Measurements from ENCODE around the gene FIGN. TPM values are rescaled to one million over a fixed set of nuclear protein-coding genes. Genes with fewer than 3 reads are reported as not detected.
A peak's percentile ranks its signal among the peaks of the same experiment; 100 is the strongest.

Gene FIGN
- total RNA-seq, 4 donors from 2014 or later = 5.8 to 12.0 (median 11.1) TPM

DNA sequence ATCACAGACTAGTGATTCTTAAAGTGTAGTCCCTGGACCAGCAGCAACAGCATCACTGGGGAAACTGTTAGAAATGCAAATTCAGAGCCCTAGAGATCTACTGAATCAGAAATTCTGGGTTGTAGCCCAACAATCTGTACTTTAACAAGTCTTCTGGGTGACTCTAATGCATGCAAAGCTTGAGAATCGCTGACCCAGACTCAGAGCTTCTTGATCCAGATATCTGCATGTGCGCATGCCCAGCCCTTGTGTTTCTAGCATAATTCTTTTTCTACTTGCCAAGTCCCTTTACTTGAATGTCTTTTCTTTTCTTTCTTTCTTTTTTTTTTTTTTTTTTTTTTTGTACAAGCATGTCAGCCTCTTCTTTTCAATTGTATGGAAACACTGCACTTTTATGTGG is 60.4 kb downstream of the FIGN start:
- intact Hi-C loops (cut with DNase I) = no loop called here
- H3K9me3 ChIP-seq = no peaks in the 10 kb centered on the region
- H3K27me3 ChIP-seq = no peaks in the 10 kb centered on the region
- no peaks in the 10 kb centered on the region for H3K36me3 ChIP-seq
- H3K4me1 ChIP-seq = peaks cover 0 to 18% (median 5%) of the 10 kb centered on the region in 4 donors
- H3K4me3 ChIP-seq = no peak overlapping the region
- WGBS = 100% methylated on average over 2 of the region's 2 CpGs
- no peak for DNase-seq (ENCODE audit: extremely low spot score)
- H3K27ac ChIP-seq (replicated peaks in 1 of 4) = no peak overlapping the region
- no peak for TF ChIP-seq POLR2AphosphoS5 (IDR thresholded peaks at IDR 0.05)
- no peak for TF ChIP-seq EP300 (IDR thresholded peaks at IDR 0.05)
- TF ChIP-seq, protein P1, sequence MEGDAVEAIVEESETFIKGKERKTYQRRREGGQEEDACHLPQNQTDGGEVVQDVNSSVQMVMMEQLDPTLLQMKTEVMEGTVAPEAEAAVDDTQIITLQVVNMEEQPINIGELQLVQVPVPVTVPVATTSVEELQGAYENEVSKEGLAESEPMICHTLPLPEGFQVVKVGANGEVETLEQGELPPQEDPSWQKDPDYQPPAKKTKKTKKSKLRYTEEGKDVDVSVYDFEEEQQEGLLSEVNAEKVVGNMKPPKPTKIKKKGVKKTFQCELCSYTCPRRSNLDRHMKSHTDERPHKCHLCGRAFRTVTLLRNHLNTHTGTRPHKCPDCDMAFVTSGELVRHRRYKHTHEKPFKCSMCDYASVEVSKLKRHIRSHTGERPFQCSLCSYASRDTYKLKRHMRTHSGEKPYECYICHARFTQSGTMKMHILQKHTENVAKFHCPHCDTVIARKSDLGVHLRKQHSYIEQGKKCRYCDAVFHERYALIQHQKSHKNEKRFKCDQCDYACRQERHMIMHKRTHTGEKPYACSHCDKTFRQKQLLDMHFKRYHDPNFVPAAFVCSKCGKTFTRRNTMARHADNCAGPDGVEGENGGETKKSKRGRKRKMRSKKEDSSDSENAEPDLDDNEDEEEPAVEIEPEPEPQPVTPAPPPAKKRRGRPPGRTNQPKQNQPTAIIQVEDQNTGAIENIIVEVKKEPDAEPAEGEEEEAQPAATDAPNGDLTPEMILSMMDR (IDR thresholded peaks at IDR 0.05) = no peak
- TF ChIP-seq POLR2A (IDR thresholded peaks at IDR 0.05; ENCODE audit: low read depth) = no peak

DNA sequence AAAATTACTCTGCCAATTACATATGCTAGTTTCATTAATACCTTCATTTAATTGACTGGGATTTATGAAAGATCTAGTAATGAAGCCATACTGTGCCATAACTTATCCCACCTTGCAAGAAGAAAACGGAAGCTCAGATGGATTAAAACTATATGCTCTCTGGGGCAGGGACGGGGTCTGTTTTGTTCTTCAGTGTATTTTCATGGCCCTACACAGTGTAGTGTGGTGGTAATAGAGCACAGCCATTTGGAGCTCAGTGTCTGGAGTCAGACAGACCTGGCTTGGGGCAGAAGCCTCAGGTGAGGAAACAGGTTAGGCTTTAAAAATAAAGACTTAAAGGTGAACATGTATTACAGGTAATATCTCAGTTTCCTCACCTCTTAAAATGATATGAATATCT is 62.3 kb downstream of the FIGN start:
- Histone ChIP-seq H3K4me1 (peaks cover 0 to 18% (median 6%) of the 10 kb centered on the region in 4 donors), H3K27me3 (no peaks in the 10 kb centered on the region), H3K4me3 (no peak overlapping the region), H3K9me3 (no peaks in the 10 kb centered on the region), H3K36me3 (no peaks in the 10 kb centered on the region), H3K27ac (replicated peaks in 1 of 4) (no peak overlapping the region)
- intact Hi-C loops (cut with DNase I) = no loop called here
- WGBS = 88% methylated on average over 2 of the region's 2 CpGs
- DNase-seq (ENCODE audit: extremely low spot score) = no peak
- TF ChIP-seq POLR2AphosphoS5 (IDR thresholded peaks at IDR 0.05) (no peak), POLR2A (IDR thresholded peaks at IDR 0.05; ENCODE audit: low read depth) (no peak), EP300 (IDR thresholded peaks at IDR 0.05) (no peak)
- TF ChIP-seq, protein P1 (IDR thresholded peaks at IDR 0.05) = no peak

DNA sequence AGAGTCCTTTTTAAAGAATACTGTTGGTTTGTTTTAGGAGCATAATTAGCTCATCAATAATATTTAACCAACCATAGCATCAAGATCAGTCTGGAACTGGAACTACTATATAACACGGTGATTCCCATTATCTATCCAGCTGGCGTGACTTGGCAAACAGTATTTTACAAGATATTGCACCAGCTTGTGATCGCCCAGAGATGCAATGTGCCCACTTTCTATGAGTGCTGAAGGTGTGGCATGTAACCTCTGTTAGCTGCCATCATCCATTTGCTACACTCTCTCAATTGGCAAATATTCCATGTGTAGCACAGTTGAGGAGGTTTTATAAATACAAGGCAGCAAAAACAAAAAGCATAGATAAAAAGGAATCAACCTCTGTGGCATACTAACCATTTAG is 64.9 kb downstream of the FIGN start:
- TF ChIP-seq, protein P1 (IDR thresholded peaks at IDR 0.05) = no peak
- no peak overlapping the region for H3K4me3 ChIP-seq
- peaks cover 15 to 30% (median 22%) of the 10 kb centered on the region in 4 donors for H3K4me1 ChIP-seq
- no peaks in the 10 kb centered on the region for H3K27me3 ChIP-seq
- DNase-seq (ENCODE audit: extremely low spot score) = no peak
- H3K9me3 ChIP-seq = no peaks in the 10 kb centered on the region
- no peak overlapping the region for H3K27ac ChIP-seq (replicated peaks in 1 of 4)
- intact Hi-C loops (cut with DNase I) = no loop called here
- H3K36me3 ChIP-seq = no peaks in the 10 kb centered on the region
- WGBS = 94% methylated on average over 3 of the region's 3 CpGs

DNA sequence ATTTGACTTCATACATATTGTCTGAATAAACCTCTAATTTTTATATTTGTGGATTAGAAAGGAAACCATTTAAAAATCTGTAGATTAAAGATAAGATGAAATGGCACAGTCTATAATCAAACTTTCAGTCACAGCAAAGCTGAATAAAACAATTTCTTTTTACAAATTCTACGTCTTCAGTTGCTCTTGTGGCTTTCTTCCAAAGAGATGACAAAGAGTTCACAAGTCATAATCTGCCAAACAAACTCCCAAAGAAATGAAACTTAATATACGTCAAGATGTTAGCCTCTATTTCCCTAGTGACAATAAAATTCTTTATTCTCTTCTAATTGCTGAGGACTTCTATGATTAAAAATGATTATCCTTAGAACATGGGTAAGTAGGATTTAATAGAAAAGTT is 66.3 kb downstream of the FIGN start:
- no peak for TF ChIP-seq POLR2A (IDR thresholded peaks at IDR 0.05; ENCODE audit: low read depth)
- TF ChIP-seq EP300 (IDR thresholded peaks at IDR 0.05) = no peak
- no peak for TF ChIP-seq POLR2AphosphoS5 (IDR thresholded peaks at IDR 0.05)
- intact Hi-C loops (cut with DNase I) = no loop called here
- no peak for DNase-seq (ENCODE audit: extremely low spot score)
- peaks cover 17 to 30% (median 23%) of the 10 kb centered on the region in 4 donors for H3K4me1 ChIP-seq
- H3K36me3 ChIP-seq = no peaks in the 10 kb centered on the region
- no peaks in the 10 kb centered on the region for H3K27me3 ChIP-seq
- no peak overlapping the region for H3K27ac ChIP-seq (replicated peaks in 1 of 4)
- no peaks in the 10 kb centered on the region for H3K9me3 ChIP-seq
- no peak overlapping the region for H3K4me3 ChIP-seq
- 38% methylated on average over 2 of the region's 2 CpGs for WGBS

DNA sequence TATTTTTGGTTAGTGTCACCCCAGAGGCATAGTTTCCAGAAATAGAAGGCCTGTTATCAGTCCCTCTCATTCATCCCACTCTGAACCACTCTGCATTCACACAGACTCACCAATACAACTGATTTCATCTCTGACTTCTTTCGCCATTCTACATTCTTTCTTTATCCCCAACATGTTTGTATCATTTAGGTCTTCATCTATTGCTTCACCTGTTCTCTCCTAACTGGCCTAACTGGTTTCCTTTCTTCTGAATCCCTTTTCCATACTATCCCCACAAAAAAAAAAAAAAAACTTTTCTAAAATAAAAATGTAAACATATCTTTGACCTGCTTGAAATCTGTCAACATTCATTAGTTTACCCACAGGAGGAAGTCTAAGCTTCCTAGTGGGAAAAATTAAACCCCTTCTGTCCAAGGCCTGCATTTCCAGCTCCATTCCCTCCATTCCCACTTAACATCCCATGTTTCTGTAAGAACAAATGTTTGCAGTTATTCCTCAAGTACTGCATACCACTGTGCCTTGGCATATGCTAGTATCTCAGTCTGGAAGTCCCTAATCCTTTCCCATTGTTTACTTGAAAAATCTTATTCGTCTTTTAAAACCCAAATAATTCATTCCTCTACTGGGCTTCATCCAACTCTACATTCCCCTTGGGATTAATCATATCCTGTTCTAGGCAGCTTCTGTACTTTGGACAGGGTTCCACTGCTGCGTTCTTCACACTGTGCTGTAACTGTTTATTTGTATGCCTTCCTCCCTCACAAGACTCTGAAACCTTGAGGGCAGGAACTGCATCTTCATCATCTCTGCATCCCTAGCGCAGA is 68.5 kb downstream of the FIGN start:
- 46% methylated on average over 4 of the region's 4 CpGs for WGBS
- no peaks in the 10 kb centered on the region for H3K9me3 ChIP-seq
- no peaks in the 10 kb centered on the region for H3K27me3 ChIP-seq
- intact Hi-C loops (cut with DNase I) = no loop called here
- peak overlapping the region in 3 of 4 donors; percentile 5 to 30 (median 24) for H3K27ac ChIP-seq (replicated peaks in 1 of 4)
- TF ChIP-seq, protein P1 (IDR thresholded peaks at IDR 0.05) = no peak
- TF ChIP-seq POLR2AphosphoS5 (IDR thresholded peaks at IDR 0.05) (peak in 1 of 2 donors; percentile 62), EP300 (IDR thresholded peaks at IDR 0.05) (no peak), POLR2A (IDR thresholded peaks at IDR 0.05; ENCODE audit: low read depth) (no peak)
- no peak overlapping the region for H3K4me3 ChIP-seq
- DNase-seq (ENCODE audit: extremely low spot score) = no peak
- H3K36me3 ChIP-seq = no peaks in the 10 kb centered on the region
- peaks cover 13 to 39% (median 19%) of the 10 kb centered on the region in 4 donors for H3K4me1 ChIP-seq
